ENCODE results near the gene MTG2. TPM values are rescaled to one million over a fixed set of nuclear protein-coding genes. Genes with fewer than 3 reads are reported as not detected.

The MTG2 gene
- total and polyA plus RNA-seq, 2 of the 13 experiments (the other 11 are each of a cell fraction or from before 2014, with no cell fraction given) = 20.4 to 37.8 TPM

- TF ChIP-seq ZNF556 (CRISPR knock-in tag; IDR thresholded peaks at IDR 0.05; ENCODE audit: borderline replicate concordance) (no peak), PHF8 (CRISPR knock-in tag; IDR thresholded peaks at IDR 0.05) (peak; percentile 14; the same call in 1 of the 2 replicates), DNMT1 (CRISPR knock-in tag; IDR thresholded peaks at IDR 0.05) (peak; percentile 75; the same call in 1 of the 2 replicates), SIX4 (CRISPR knock-in tag; IDR thresholded peaks at IDR 0.05) (no peak), PLSCR1 (CRISPR knock-in tag; IDR thresholded peaks at IDR 0.05; ENCODE audit: borderline replicate concordance) (no peak), XBP1 (CRISPR knock-in tag; IDR thresholded peaks at IDR 0.05) (no peak), NONO (IDR thresholded peaks at IDR 0.05) (no peak), NONO (CRISPR knock-in tag; conservative IDR thresholded peaks at IDR 0.05) (0 out of 2 replicates have a peak, but pooled peaks have one; percentile 55), SRSF1 (optimal IDR thresholded peaks at IDR 0.05; ENCODE audit: low read depth, low read length) (no peak), ZIK1 (CRISPR knock-in tag; IDR thresholded peaks at IDR 0.05; ENCODE audit: borderline replicate concordance, low read depth) (peak; percentile 33; the same call in 1 of the 2 replicates), ZBTB33 (CRISPR knock-in tag; IDR thresholded peaks at IDR 0.05) (no peak), ZNF318 (CRISPR knock-in tag; IDR thresholded peaks at IDR 0.05) (no peak; the same call in 1 of the 2 replicates), CC2D1A (CRISPR knock-in tag; IDR thresholded peaks at IDR 0.05) (no peak), MLLT10 (CRISPR knock-in tag; IDR thresholded peaks at IDR 0.05) (no peak)
Observed at GRCh38 chr20:62141397-62142251, 41.2 kb upstream of the MTG2 start (continued).

Data from HepG2 (cell line).